CD4-positive, alpha-beta memory T cell (primary cell): ENCODE results near the gene RCE1. TPM values are rescaled to one million over a fixed set of nuclear protein-coding genes. Genes with fewer than 3 reads are reported as not detected.
"Not testable (repeated sequence)": the region's sequence is repeated elsewhere in the genome, so short reads cannot be mapped to it uniquely, and the experiment has no call there.

Experiments used
- CTCF ChIA-PET: fragments of 350-600 bp; sonication (Branson Sonifier 250); formaldehyde crosslinking; loops from one replicate; lab custom pipeline; 2021; ENCODE audit warnings: inconsistent platforms; ENCODE audit not compliant: partially characterized antibody; lab: Charles Lee
- POLR2A ChIA-PET: fragments of 350-600 bp; sonication (Branson Sonifier 250); formaldehyde crosslinking; loops from one replicate; lab custom pipeline; 2021; ENCODE audit not compliant: partially characterized antibody; lab: Charles Lee
- DNase-seq, 5 donors: peaks; one replicate each; pipeline versions ENCODE4 v3.0.0 to v3.0.0-alpha.2; 2020 to 2022; ENCODE audit warnings: mixed read lengths in 1 of 5
- H3K27ac ChIP-seq: one replicate; pipeline ENCODE4 v1.7.0; 2013; ENCODE audit warnings: low read depth, low read length
- H3K27me3 ChIP-seq: 2 replicates; pipeline ENCODE4 v1.7.0; 2013; ENCODE audit warnings: mild to moderate bottlenecking, low read length, moderate library complexity; ENCODE audit not compliant: insufficient read depth
- H3K36me3 ChIP-seq: 2 replicates; pipeline ENCODE4 v1.7.0; 2013; ENCODE audit warnings: mild to moderate bottlenecking, low read length, moderate library complexity; ENCODE audit not compliant: insufficient read depth
- H3K4me1 ChIP-seq: 2 replicates; pipeline ENCODE4 v1.7.0; 2013; ENCODE audit warnings: mild to moderate bottlenecking, low read length, moderate library complexity; ENCODE audit not compliant: insufficient read depth
- H3K4me3 ChIP-seq, 2 donors: one replicate each; pipeline ENCODE4 v1.7.0; 2013; ENCODE audit warnings: low read length in 2 of 2, mild to moderate bottlenecking in 1 of 2
- H3K9me3 ChIP-seq, 2 donors: one replicate each; pipeline ENCODE4 v1.7.0; 2013; ENCODE audit warnings: low read length in 2 of 2, control low read depth in 1 of 2; ENCODE audit not compliant: control insufficient read depth in 1 of 2
- H3K27ac Mint-ChIP-seq, 7 donors: one replicate each; pipeline ENCODE4 v1.8.0; 2020 to 2021; ENCODE audit warnings: mixed read lengths in 7 of 7, mild to moderate bottlenecking in 6 of 7, inconsistent platforms in 3 of 7, moderate library complexity in 3 of 7
- H3K27me3 Mint-ChIP-seq, 2 donors: one replicate each; pipeline ENCODE4 v1.8.0; 2020 to 2021; ENCODE audit warnings: mixed read lengths in 2 of 2
- H3K36me3 Mint-ChIP-seq, 2 donors: one replicate each; pipeline ENCODE4 v1.8.0; 2020 to 2021; ENCODE audit warnings: mixed read lengths in 2 of 2, inconsistent platforms in 1 of 2, mild to moderate bottlenecking in 1 of 2
- H3K4me1 Mint-ChIP-seq, 4 donors: one replicate each; pipeline ENCODE4 v1.8.0; 2020 to 2021; ENCODE audit warnings: mixed read lengths in 4 of 4, mild to moderate bottlenecking in 1 of 4
- H3K4me3 Mint-ChIP-seq, 8 donors: one replicate each; pipeline ENCODE4 v1.8.0; 2020 to 2021; ENCODE audit warnings: mixed read lengths in 8 of 8, mild to moderate bottlenecking in 7 of 8, moderate library complexity in 6 of 8, inconsistent platforms in 3 of 8
- H3K9me3 Mint-ChIP-seq, 8 donors: one replicate each; pipeline ENCODE4 v1.8.0; 2020 to 2021; ENCODE audit warnings: mixed read lengths in 8 of 8, mild to moderate bottlenecking in 5 of 8, inconsistent platforms in 3 of 8, moderate library complexity in 1 of 8
- intact Hi-C: fragments of 100-400 bp; cut with micrococcal nuclease; formaldehyde crosslinking; loops from one replicate; pipeline ENCODE4 v1.15.1; 2023
- polyA plus RNA-seq, 2 donors: library from polyadenylated mRNA; unstranded; fragments of 300-500 nt; fragmentation: Illumina TruSeq; gene quantifications; one replicate each; pipeline ENCODE4 v1.2.3, GENCODE V29; 2021
- total RNA-seq, 2 experiments: library from RNA; stranded (reverse); gene quantifications; one replicate each; pipeline ENCODE4 v1.2.3, GENCODE V29; 2021

RCE1 gene
- total and polyA plus RNA-seq, 4 experiments from 2014 or later = 23.3 to 34.5 (median 30.7) TPM

DNA sequence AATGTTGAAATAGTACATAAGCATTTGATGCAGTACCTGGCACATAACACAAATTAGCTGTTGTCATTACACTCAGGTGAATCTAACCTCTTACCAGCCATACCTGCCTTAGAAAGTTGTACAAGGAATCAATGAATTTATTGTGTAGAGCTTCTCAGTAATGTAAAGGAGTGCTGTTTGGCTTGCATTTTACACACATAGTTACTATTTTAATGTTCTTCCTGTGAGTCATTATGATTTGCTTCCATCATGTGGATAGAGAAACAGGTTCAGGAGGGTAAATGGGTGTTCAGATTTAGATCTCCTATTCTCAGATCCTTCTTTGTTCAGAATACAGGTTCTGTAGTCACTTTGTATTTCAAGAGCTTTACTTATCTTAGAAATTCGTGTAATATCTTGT is 27.6 kb upstream of the RCE1 start:
- H3K4me3 ChIP-seq = no peak overlapping the region
- no peak overlapping the region for H3K27ac Mint-ChIP-seq
- H3K4me1 ChIP-seq = no peaks in the 10 kb centered on the region
- no peaks in the 10 kb centered on the region for H3K9me3 Mint-ChIP-seq
- H3K36me3 ChIP-seq = no peaks in the 10 kb centered on the region
- H3K27ac ChIP-seq = no peak overlapping the region
- H3K27me3 ChIP-seq = no peaks in the 10 kb centered on the region
- peaks cover 0 to 4% of the 10 kb centered on the region in 2 donors for H3K36me3 Mint-ChIP-seq
- no peak for DNase-seq
- H3K27me3 Mint-ChIP-seq = no peaks in the 10 kb centered on the region
- ChIA-PET CTCF (no interaction called here), POLR2A (no interaction called here)
- H3K4me1 Mint-ChIP-seq = no peaks in the 10 kb centered on the region
- intact Hi-C loops = no loop called here
- H3K9me3 ChIP-seq = no peaks in the 10 kb centered on the region
- H3K4me3 Mint-ChIP-seq = no peak overlapping the region

DNA sequence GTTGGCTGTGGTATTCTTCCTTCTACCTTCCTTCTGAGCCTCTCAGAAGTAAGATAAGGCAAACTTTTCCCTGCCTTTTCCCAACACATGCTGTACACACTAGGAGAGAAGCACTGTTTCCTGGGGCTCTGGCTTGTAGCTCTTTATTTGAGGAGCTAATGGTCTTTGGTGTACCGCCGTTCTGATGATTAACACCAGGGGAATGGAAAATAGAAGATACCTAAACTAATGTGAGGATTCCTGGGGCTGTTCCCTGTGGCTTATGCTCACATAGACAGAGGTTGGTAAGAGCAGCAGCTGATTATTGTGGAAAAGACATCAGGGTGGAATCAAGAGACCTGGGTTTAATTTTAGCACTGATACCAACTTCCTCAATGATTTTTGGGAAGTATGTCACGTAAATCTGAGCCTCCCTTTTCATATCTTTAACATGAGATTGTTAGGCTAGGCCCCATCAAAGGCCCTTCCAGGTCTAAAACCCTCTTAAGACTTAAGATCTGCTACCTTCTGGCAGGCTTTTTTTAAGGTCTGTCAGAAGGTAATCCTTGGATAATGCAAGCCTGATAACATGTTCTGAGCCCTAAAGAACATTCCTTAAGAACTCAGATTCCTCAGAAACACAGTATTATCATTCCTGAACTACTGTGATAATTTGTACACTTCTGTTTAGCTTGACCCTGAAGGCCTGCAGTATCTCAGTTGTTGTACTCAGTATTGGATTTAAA is 24.8 kb upstream of the RCE1 start:
- ChIA-PET POLR2A (no interaction called here), CTCF (interaction anchor here (1.3 to 1.4 kb wide), 2 partner anchors 14 to 16 kb away, joined by 3 to 4 read pairs; no protein-coding TSS in a partner anchor)
- Histone ChIP-seq H3K27me3 (no peaks in the 10 kb centered on the region), H3K4me1 (no peaks in the 10 kb centered on the region), H3K36me3 (no peaks in the 10 kb centered on the region), H3K9me3 (no peaks in the 10 kb centered on the region), H3K27ac (no peak overlapping the region), H3K4me3 (no peak overlapping the region)
- DNase-seq = no peak
- intact Hi-C loops = no loop called here
- Mint-ChIP-seq H3K27me3 (no peaks in the 10 kb centered on the region), H3K4me1 (no peaks in the 10 kb centered on the region), H3K36me3 (no peaks in the 10 kb centered on the region), H3K9me3 (no peaks in the 10 kb centered on the region), H3K4me3 (no peak overlapping the region), H3K27ac (peak overlapping the region in 1 of 7 donors; percentile 25)

DNA sequence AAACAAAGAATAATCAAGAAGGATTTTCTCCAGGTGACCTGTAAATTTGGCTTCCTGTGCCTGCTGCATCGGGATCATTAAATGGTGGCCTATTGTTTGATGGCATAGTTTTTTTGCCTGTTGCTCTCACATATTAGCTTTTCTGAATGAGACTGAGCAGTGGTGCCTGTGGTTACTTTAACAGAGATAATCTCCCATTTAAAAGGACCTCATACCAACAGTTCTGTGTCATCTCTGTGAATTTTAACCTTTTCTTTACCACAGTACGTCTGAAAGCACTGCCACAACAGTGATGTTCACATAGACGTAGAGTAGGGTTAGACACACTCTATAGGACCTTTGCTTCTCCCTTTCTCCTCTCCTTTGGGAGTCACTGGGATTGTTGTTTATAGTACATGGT is 22.9 kb upstream of the RCE1 start:
- H3K27me3 ChIP-seq = no peaks in the 10 kb centered on the region
- ChIA-PET CTCF (interaction anchor here (0.6 kb wide), 1 partner anchor 411 kb away, joined by 3 read pairs; no protein-coding TSS in a partner anchor), POLR2A (no interaction called here)
- intact Hi-C loops = no loop called here
- DNase-seq = no peak
- Mint-ChIP-seq H3K9me3 (no peaks in the 10 kb centered on the region), H3K27ac (peak overlapping the region in 1 of 7 donors; percentile 37), H3K36me3 (no peaks in the 10 kb centered on the region), H3K4me3 (no peak overlapping the region), H3K4me1 (no peaks in the 10 kb centered on the region), H3K27me3 (no peaks in the 10 kb centered on the region)
- no peak overlapping the region for H3K27ac ChIP-seq
- no peaks in the 10 kb centered on the region for H3K4me1 ChIP-seq
- H3K4me3 ChIP-seq = no peak overlapping the region
- H3K36me3 ChIP-seq = no peaks in the 10 kb centered on the region
- H3K9me3 ChIP-seq = no peaks in the 10 kb centered on the region

DNA sequence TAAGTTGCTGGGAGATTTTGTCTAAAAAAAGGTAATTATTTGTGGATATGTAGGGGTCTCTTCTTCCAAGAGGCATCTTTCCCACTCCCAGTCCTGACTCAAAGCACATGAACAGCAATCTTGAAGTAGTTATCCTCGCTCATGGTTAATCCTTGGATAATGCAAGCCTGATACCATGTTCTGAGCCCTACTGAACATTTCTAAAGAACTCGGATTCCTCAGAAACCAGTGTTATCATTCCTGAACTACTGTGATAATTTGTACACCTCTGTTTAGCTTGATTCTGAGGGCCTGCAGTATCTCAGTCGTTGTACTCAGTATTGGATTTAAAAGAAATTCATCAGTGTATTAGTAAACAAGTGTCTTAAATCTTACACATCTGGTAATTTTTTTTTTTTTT is 22.3 kb upstream of the RCE1 start:
- Mint-ChIP-seq H3K4me3 (no peak overlapping the region), H3K27ac (no peak overlapping the region), H3K27me3 (no peaks in the 10 kb centered on the region), H3K9me3 (no peaks in the 10 kb centered on the region), H3K36me3 (no peaks in the 10 kb centered on the region), H3K4me1 (no peaks in the 10 kb centered on the region)
- no peaks in the 10 kb centered on the region for H3K27me3 ChIP-seq
- DNase-seq = no peak
- POLR2A ChIA-PET = no interaction called here
- H3K9me3 ChIP-seq = no peaks in the 10 kb centered on the region
- no peaks in the 10 kb centered on the region for H3K36me3 ChIP-seq
- intact Hi-C loops = no loop called here
- CTCF ChIA-PET = interaction anchor here (0.6 kb wide), 1 partner anchor 411 kb away, joined by 3 read pairs; no protein-coding TSS in a partner anchor
- no peaks in the 10 kb centered on the region for H3K4me1 ChIP-seq
- H3K27ac ChIP-seq = no peak overlapping the region
- H3K4me3 ChIP-seq = no peak overlapping the region

DNA sequence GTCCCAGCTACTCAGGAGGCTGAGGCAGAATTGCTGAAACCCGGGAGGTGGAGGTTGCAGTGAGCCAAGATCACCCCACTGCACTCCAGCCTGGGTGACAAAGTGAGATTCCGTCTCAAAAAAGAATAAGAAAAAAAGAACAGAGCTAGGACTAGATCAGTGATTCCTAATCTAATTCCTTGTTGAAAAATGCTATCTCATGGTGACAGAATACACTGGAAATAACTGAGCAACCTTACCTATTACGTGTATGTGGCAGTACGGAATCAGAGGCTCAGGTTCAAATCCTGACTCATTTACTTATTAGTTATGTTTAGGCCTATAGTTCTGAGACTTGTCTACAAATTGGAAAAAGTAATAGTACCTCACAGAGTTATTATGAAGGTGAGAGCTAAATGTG is 19.5 kb upstream of the RCE1 start:
- POLR2A ChIA-PET = no interaction called here
- H3K27ac ChIP-seq = no peak overlapping the region

DNA sequence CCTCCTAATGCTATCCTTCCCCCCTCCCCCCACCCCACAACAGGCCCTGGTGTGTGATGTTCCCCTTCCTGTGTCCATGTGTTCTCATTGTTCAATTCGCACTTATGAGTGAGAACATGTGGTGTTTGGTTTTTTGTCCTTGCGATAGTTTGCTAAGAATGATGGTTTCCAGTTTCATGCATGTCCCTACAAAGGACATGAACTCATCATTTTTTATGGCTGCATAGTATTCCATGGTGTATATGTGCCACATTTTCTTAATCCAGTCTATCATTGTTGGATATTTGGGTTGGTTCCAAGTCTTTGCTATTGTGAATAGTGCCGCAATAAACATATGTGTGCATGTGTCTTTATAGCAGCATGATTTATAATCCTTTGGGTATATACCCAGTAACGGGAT is 18.7 kb upstream of the RCE1 start:
- H3K27me3 ChIP-seq, H3K9me3 Mint-ChIP-seq, CTCF ChIA-PET, H3K4me3 ChIP-seq, H3K4me1 ChIP-seq, H3K36me3 Mint-ChIP-seq, DNase-seq, H3K4me3 Mint-ChIP-seq, POLR2A ChIA-PET, H3K27ac Mint-ChIP-seq, H3K4me1 Mint-ChIP-seq, H3K27me3 Mint-ChIP-seq, intact Hi-C loops, H3K9me3 ChIP-seq, H3K36me3 ChIP-seq, H3K27ac ChIP-seq: not testable (repeated sequence)

More for the DNA sequence above, 19.5 kb upstream of the RCE1 start:
- intact Hi-C loops = no loop called here
- Mint-ChIP-seq H3K4me1 (no peaks in the 10 kb centered on the region), H3K36me3 (peaks cover 3 to 5% of the 10 kb centered on the region in 2 donors), H3K4me3 (no peak overlapping the region), H3K9me3 (no peaks in the 10 kb centered on the region), H3K27me3 (no peaks in the 10 kb centered on the region), H3K27ac (no peak overlapping the region)
- no peaks in the 10 kb centered on the region for H3K4me1 ChIP-seq
- H3K27me3 ChIP-seq = no peaks in the 10 kb centered on the region
- H3K36me3 ChIP-seq = no peaks in the 10 kb centered on the region
- H3K4me3 ChIP-seq = no peak overlapping the region
- no peak for DNase-seq
- CTCF ChIA-PET = interaction anchor here (0.6 to 0.8 kb wide), 3 partner anchors 11 to 1054 kb away, joined by 3 read pairs; no protein-coding TSS in a partner anchor
- H3K9me3 ChIP-seq = no peaks in the 10 kb centered on the region

DNA sequence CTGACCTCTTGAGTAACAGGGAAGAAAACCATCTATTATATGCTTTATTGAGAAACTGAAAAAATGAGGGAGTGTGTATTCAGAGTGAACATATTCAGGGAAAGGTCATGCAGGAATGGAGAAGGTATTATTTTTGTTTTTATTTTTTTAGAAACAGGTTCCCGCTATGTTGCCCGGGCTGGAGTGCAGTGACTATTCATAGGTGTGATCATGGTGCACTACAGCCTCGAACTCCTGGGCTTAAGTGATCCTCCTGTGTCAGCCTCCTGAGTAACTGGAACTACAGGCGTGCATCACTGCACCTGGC is 8.7 kb upstream of the RCE1 start:
- H3K27ac Mint-ChIP-seq = peak overlapping the region in 6 of 7 donors; percentile 0 to 92 (median 68)
- peaks cover 7% of the 10 kb centered on the region for H3K4me1 ChIP-seq
- H3K36me3 ChIP-seq = peaks cover 4% of the 10 kb centered on the region
- H3K27me3 ChIP-seq = no peaks in the 10 kb centered on the region
- DNase-seq = no peak
- no peak overlapping the region for H3K4me3 ChIP-seq
- ChIA-PET CTCF (interaction anchor here (0.7 to 4.9 kb wide), 12 partner anchors 9 to 427 kb away, joined by 3 to 59 read pairs (median 4); no protein-coding TSS in a partner anchor), POLR2A (interaction anchor here (0.7 to 3.5 kb wide), 2 partner anchors 9 to 142 kb away, joined by 3 to 27 read pairs; partner anchors contain the start of gene RCE1)
- H3K4me1 Mint-ChIP-seq = peaks cover 9 to 18% (median 15%) of the 10 kb centered on the region in 4 donors
- intact Hi-C loops = loop anchor here (1.0 to 10.0 kb wide), 4 partner anchors 34 to 430 kb away; no protein-coding TSS in a partner anchor
- H3K36me3 Mint-ChIP-seq = peaks cover 3 to 10% of the 10 kb centered on the region in 2 donors
- no peak overlapping the region for H3K27ac ChIP-seq
- H3K27me3 Mint-ChIP-seq = no peaks in the 10 kb centered on the region
- H3K4me3 Mint-ChIP-seq = no peak overlapping the region
- no peaks in the 10 kb centered on the region for H3K9me3 Mint-ChIP-seq
- H3K9me3 ChIP-seq = no peaks in the 10 kb centered on the region
